Renal cortical epithelial cell (primary cell): Measurements from ENCODE around the gene EIF3F. TPM values are rescaled to one million over a fixed set of nuclear protein-coding genes. Genes with fewer than 3 reads are reported as not detected.

Experiments
- DNase-seq: peaks from one replicate; pipeline ENCODE4 v3.0.0-alpha.2; 2011; ENCODE audit warnings: low read depth
- total RNA-seq: library from RNA; depleted of rRNA; stranded (reverse); fragments of >200 nt; gene quantifications from 2 replicates; pipeline ENCODE4 v1.2.3, GENCODE V29; 2014

EIF3F gene
- total RNA-seq, 1 donor from 2014 or later, result 264 TPM

- DNase-seq, result no peak
Observed at GRCh38 chr11:8039530-8040260, 52.6 kb downstream of the EIF3F start.

- DNase-seq, result no peak
Observed at GRCh38 chr11:8040261-8040920, 53.3 kb downstream of the EIF3F start.

GRCh38 chr11:8040921-8041285 is 53.8 kb downstream of the EIF3F start:
- DNase-seq, result no peak

- no peak for DNase-seq
Observed at GRCh38 chr11:8041576-8041975, 54.4 kb downstream of the EIF3F start.

- DNase-seq, result no peak
Observed at GRCh38 chr11:8043756-8044155, 56.6 kb downstream of the EIF3F start.

- DNase-seq, result no peak
Observed at GRCh38 chr11:8045839-8046238, 58.7 kb downstream of the EIF3F start.

- no peak for DNase-seq
Observed at GRCh38 chr11:8047382-8047781, 60.2 kb downstream of the EIF3F start.

GRCh38 chr11:8049084-8049483 is 61.9 kb downstream of the EIF3F start:
- DNase-seq, result no peak

Other genes starting within 250 kb of the EIF3F start
- 0.10 TPM in 1 of 2 replicates, not detected in the other for gene OR5P2, start 190.4 kb upstream of the EIF3F start, total RNA-seq
- 0.55 TPM in 1 of 2 replicates, not detected in the other for gene OR5P3, start 156.5 kb upstream of the EIF3F start, total RNA-seq
- gene OR10A6, start 56.1 kb upstream of the EIF3F start, total RNA-seq, result not detected in 2 replicates
- 0.10 TPM in 1 of 2 replicates, not detected in the other for gene OR10A3, start 45.6 kb upstream of the EIF3F start, total RNA-seq
- gene NLRP10, start 21.9 kb upstream of the EIF3F start, total RNA-seq, result 0.40 and 0.69 TPM in 2 replicates
- under 0.01 and 0.55 TPM in 2 replicates for gene TUB, start 93.9 kb downstream of the EIF3F start, total RNA-seq
- gene RIC3, start 181.7 kb downstream of the EIF3F start, total RNA-seq, result 2.4 and 6.1 TPM in 2 replicates